Adrenal gland (tissue), 12 donors: ENCODE data around the gene PRKCZ. TPM values are rescaled to one million over a fixed set of nuclear protein-coding genes. Genes with fewer than 3 reads are reported as not detected.

Source experiments
- DNase-seq, 7 donors: peaks; one replicate each; pipeline ENCODE4 v3.0.0-alpha.2; 2019 to 2020
- H3K27ac ChIP-seq, 5 donors: fragments of 200-600 bp; sonication (generic) in 4 of 5; 1 replicate in 3 of 5; 2 replicates in 2 of 5; pipeline versions ENCODE4 v1.5.1 to v1.8.0; 2016 to 2020; ENCODE audit warnings: mild to moderate bottlenecking in 1 of 5
- H3K27me3 ChIP-seq: fragments of 200-600 bp; 2 replicates; pipeline ENCODE4 v1.8.0; 2021
- H3K36me3 ChIP-seq, 2 donors: fragments of 200-600 bp; replicated peaks in 1 of 2; 1 replicate in 1 of 2; 2 replicates in 1 of 2; pipeline versions ENCODE4 v1.5.1 to v1.8.0; 2018 to 2022
- H3K4me1 ChIP-seq, 2 donors: fragments of 200-600 bp; replicated peaks in 1 of 2; 1 replicate in 1 of 2; 2 replicates in 1 of 2; pipeline versions ENCODE4 v1.5.1 to v1.8.0; 2018 to 2021
- H3K4me3 ChIP-seq, 4 donors: fragments of 200-600 bp; sonication (generic) in 3 of 4; one replicate each; pipeline ENCODE4 v1.5.1; 2016 to 2018
- H3K9me3 ChIP-seq, 3 donors: fragments of 200-600 bp; sonication (generic) in 1 of 3; replicated peaks in 1 of 3; 1 replicate in 2 of 3; 2 replicates in 1 of 3; pipeline versions ENCODE4 v1.5.1 to v1.8.0; 2016 to 2021
- POLR2A ChIP-seq, 2 donors: fragments of 450-650 bp; IDR thresholded peaks; one replicate each; pipeline ENCODE4 v1.6.1; 2017; ENCODE audit warnings: antibody characterized with exemption in 2 of 2, mild to moderate bottlenecking in 2 of 2, moderate library complexity in 1 of 2
- WGBS, 4 donors: extraction: QIAGEN DNeasy Blood & Tissue Kit in 2 of 4; methylation state at CpG; one replicate each; pipeline versions ENCODE4 v1.1.5 to v1.1.7; 2013 to 2017; 5-methylcytosine and 5-hydroxymethylcytosine counted together
- intact Hi-C, 2 donors: fragments of 100-400 bp; cut with DNase I; formaldehyde crosslinking; loops; one replicate each; pipeline versions ENCODE4 v1.14.1 to v1.15.0; 2022 to 2023
- polyA plus RNA-seq, 3 donors: library from polyadenylated mRNA; stranded (reverse); fragments of 200-250 nt in 2 of 3; fragments of 350-450 nt in 1 of 3; fragmentation: Illumina TruSeq in 1 of 3; extraction: RNeasy Lipid Tissue Mini Kit (QIAGEN cat#74804) in 1 of 3; gene quantifications; one replicate each; pipeline ENCODE4 v1.2.3, GENCODE V29; 2013 to 2014
- total RNA-seq, 9 donors: library from RNA; depleted of rRNA in 4 of 9; stranded (reverse); fragments of >200 nt in 4 of 9; fragments of 120-200 nt in 1 of 9; fragmentation: NEBNext Ultra II Directional in 1 of 9; extraction: Animal tissue kit (Norgen Biotek cat#: 25700) in 1 of 9; gene quantifications; one replicate each; pipeline versions ENCODE4 v1.1.0 to v1.2.4, GENCODE V29; 2013 to 2023
- TF ChIP-seq, protein P1 (sequence below), 6 experiments: fragments of 450-650 bp in 4 of 6; fragments of 200-600 bp in 2 of 6; sonication (generic) in 1 of 6; IDR thresholded peaks; 1 replicate in 5 of 6; 2 replicates in 1 of 6; pipeline versions ENCODE4 v1.5.1 to v1.8.0; 2016 to 2021; ENCODE audit warnings: antibody characterized with exemption in 6 of 6, mild to moderate bottlenecking in 2 of 6, moderate library complexity in 1 of 6
- donor health status: healthy with polysubstance abuse.
- donor health status: Bipolar disorder and iron deficiency.
- donor health status: DM: yes; HTN: yes; CAD: no.
- donor health status: DM: no; HTN: no; CAD: no.
- donor health status: DM: no; HTN: no; CAD: no.
- donor health status: DM: yes; HTN: yes; CAD: no.

The PRKCZ gene
- total and polyA plus RNA-seq, 12 donors: 8.2 to 50.5 (median 25.4) TPM

DNA sequence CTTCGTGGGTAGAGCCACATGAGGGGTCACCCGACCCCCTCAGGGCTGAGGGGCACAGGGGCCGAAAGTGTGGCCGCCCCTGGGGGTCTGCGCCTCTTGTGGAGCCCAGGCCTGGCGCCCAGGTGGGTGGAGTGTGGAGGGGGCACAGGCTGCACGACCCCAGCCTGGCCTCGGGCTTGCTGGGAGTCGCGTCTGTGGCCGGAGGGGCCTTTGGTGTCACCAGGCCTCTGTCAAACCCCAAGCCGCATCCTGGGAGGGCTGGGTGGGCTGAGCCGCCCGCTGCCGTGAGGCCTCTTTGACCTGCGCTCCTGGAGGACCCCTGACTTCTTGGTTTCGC lies 83.6 kb downstream of the PRKCZ start:
- Histone ChIP-seq H3K9me3 (no peaks in the 10 kb centered on the region), H3K27ac (peak overlapping the region; percentile 39 to 94 (median 83)), H3K27me3 (no peaks in the 10 kb centered on the region), H3K4me3 (peak overlapping the region in 2 of 4 donors; percentile 22 to 45), H3K36me3 (no peaks in the 10 kb centered on the region), H3K4me1 (peaks cover 6 to 10% of the 10 kb centered on the region in 2 donors)
- intact Hi-C loops: no loop called here
- no peak for DNase-seq
- no peak for TF ChIP-seq POLR2A (IDR thresholded peaks at IDR 0.05)
- TF ChIP-seq, protein P1, sequence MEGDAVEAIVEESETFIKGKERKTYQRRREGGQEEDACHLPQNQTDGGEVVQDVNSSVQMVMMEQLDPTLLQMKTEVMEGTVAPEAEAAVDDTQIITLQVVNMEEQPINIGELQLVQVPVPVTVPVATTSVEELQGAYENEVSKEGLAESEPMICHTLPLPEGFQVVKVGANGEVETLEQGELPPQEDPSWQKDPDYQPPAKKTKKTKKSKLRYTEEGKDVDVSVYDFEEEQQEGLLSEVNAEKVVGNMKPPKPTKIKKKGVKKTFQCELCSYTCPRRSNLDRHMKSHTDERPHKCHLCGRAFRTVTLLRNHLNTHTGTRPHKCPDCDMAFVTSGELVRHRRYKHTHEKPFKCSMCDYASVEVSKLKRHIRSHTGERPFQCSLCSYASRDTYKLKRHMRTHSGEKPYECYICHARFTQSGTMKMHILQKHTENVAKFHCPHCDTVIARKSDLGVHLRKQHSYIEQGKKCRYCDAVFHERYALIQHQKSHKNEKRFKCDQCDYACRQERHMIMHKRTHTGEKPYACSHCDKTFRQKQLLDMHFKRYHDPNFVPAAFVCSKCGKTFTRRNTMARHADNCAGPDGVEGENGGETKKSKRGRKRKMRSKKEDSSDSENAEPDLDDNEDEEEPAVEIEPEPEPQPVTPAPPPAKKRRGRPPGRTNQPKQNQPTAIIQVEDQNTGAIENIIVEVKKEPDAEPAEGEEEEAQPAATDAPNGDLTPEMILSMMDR (IDR thresholded peaks at IDR 0.05): no peak
- 77 to 83% (median 79%) methylated on average over 1 to 17 of the region's 17 CpGs for WGBS, 4 donors

DNA sequence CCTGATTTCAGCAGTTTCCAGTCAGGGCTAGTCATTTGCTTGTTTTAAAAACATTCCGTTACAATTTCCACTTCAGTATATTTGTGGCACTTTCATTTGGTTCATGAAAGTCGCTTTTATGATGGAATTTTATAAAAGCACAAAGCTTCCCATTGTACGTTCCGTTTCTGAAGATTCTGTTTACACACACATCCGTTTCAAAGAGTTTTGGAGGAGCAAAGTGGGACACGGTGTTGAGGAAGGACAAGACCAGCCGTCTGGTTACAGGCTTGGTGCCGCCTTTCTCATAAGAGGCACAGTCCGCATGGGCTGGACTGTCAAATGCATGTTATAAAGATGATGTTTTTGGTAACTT lies 84.0 kb downstream of the PRKCZ start:
- intact Hi-C loops: no loop called here
- Histone ChIP-seq H3K9me3 (no peaks in the 10 kb centered on the region), H3K36me3 (no peaks in the 10 kb centered on the region), H3K4me3 (no peak overlapping the region), H3K27me3 (no peaks in the 10 kb centered on the region), H3K27ac (peak overlapping the region in 2 of 5 donors; percentile 92 to 94), H3K4me1 (peaks cover 6 to 10% of the 10 kb centered on the region in 2 donors)
- 91 to 94% (median 93%) methylated on average over 9 of the region's 9 CpGs for WGBS, 4 donors
- TF ChIP-seq, protein P1 (IDR thresholded peaks at IDR 0.05): no peak
- no peak for TF ChIP-seq POLR2A (IDR thresholded peaks at IDR 0.05)
- DNase-seq: no peak

DNA sequence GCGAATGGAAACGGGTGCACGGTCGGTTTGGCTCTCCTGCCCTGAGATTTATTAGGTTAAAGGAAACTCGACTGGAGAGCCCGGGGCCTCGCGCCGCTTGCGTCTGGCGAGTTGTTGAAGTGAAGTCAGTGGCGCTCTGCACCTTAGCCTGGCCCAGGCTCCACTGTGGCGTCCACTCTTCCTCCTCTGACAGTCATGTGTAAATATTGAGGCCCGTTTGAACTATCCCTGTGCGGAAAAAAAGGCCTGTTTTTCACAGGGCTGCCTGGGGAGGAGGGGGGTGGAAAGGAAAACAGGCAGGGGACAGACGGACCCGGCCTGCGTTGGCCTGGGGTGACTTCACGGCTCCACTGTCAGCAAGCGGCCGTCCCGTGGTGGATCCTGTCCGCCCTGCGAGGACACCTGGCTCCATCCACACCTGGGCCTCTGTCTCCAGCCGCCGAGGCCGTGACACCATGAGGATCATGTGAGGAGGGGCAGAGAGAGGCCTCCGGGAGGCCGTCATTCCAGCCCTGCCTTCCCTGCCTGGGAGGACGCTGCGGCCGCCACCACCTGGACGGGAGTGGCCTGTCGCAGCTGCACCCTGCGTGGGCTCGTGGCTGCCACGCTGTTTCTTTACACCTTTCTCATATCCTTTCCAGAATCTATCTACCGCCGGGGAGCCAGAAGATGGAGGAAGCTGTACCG lies 84.6 kb downstream of the PRKCZ start:
- H3K27ac ChIP-seq: peak overlapping the region in 2 of 5 donors; percentile 92 to 94
- no peak overlapping the region for H3K4me3 ChIP-seq
- no peaks in the 10 kb centered on the region for H3K36me3 ChIP-seq
- TF ChIP-seq, protein P1 (IDR thresholded peaks at IDR 0.05): no peak
- no peak for TF ChIP-seq POLR2A (IDR thresholded peaks at IDR 0.05)
- 86 to 91% (median 88%) methylated on average over 31 to 40 of the region's 40 CpGs for WGBS, 4 donors
- intact Hi-C loops: no loop called here
- H3K27me3 ChIP-seq: no peaks in the 10 kb centered on the region
- H3K9me3 ChIP-seq: no peaks in the 10 kb centered on the region
- peak in 1 of 7 donors; percentile 72 for DNase-seq
- peaks cover 6 to 10% of the 10 kb centered on the region in 2 donors for H3K4me1 ChIP-seq

DNA sequence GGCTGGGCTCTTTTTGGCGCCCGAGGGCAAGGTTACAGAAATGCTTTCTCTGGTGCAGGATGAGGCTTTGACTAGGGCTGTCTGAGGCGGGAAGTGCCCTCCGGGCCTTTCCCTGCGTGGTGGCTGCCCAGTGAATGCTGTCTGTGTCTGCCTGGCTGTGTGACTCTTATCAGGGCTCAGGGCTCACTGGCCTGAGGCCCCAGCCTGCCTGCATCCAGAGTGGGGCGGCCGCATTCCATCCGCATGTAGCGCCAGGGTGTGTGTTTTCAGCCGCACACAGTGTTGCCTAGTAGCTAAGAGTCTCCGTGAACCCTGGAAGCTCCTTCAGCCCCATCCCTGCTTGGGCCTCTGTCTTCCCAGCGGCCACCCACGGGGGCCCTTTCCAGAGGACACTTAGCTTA lies 85.2 kb downstream of the PRKCZ start:
- Histone ChIP-seq H3K27ac (peak overlapping the region in 2 of 5 donors; percentile 92 to 94), H3K4me1 (peaks cover 6 to 10% of the 10 kb centered on the region in 2 donors), H3K4me3 (no peak overlapping the region), H3K27me3 (no peaks in the 10 kb centered on the region), H3K9me3 (no peaks in the 10 kb centered on the region), H3K36me3 (no peaks in the 10 kb centered on the region)
- intact Hi-C loops: no loop called here
- peak in 4 of 7 donors; percentile 37 to 89 (median 56) for DNase-seq
- 63 to 80% (median 66%) methylated on average over 8 to 13 of the region's 13 CpGs for WGBS, 4 donors
- TF ChIP-seq POLR2A (IDR thresholded peaks at IDR 0.05): peak in 1 of 2 donors; percentile 30
- TF ChIP-seq, protein P1 (IDR thresholded peaks at IDR 0.05): no peak
